Activated naive CD8-positive, alpha-beta T cell treated with anti-CD3 and anti-CD28 coated beads, Interleukin-2, amount 10 ng/mL, durations not matched to agents 7 days and 5 days (primary cell): ENCODE data around the gene CDC42EP5. TPM values are rescaled to one million over a fixed set of nuclear protein-coding genes. Genes with fewer than 3 reads are reported as not detected.
"Not testable (repeated sequence)": the region's sequence is repeated elsewhere in the genome, so short reads cannot be mapped to it uniquely, and the experiment has no call there.

ENCODE experiments used
- ATAC-seq: fragments of 150-1000 bp; cut with Tn5 transposase; one replicate; pipeline ENCODE4 v1.10.0; 2021; ENCODE audit warnings: low read depth, moderate library complexity
- POLR2A ChIA-PET: fragments of 350-600 bp; sonication (Branson Sonifier 250); formaldehyde crosslinking; loops from one replicate; lab custom pipeline; 2021; ENCODE audit warnings: antibody characterized with exemption; lab: Charles Lee
- DNase-seq: peaks from one replicate; pipeline ENCODE4 v3.0.0; 2021
- H3K27ac Mint-ChIP-seq: one replicate; pipeline ENCODE4 v1.8.0; 2022; ENCODE audit warnings: mild to moderate bottlenecking, mixed read lengths
- H3K27me3 Mint-ChIP-seq: one replicate; pipeline ENCODE4 v1.8.0; 2022; ENCODE audit warnings: mild to moderate bottlenecking, moderate library complexity, mixed read lengths
- H3K36me3 Mint-ChIP-seq: one replicate; pipeline ENCODE4 v1.8.0; 2021; ENCODE audit warnings: mild to moderate bottlenecking, mixed read lengths
- H3K4me1 Mint-ChIP-seq: one replicate; pipeline ENCODE4 v1.8.0; 2021; ENCODE audit warnings: mixed read lengths
- H3K4me3 Mint-ChIP-seq: one replicate; pipeline ENCODE4 v1.8.0; 2022; ENCODE audit warnings: mild to moderate bottlenecking, moderate library complexity, mixed read lengths
- H3K9me3 Mint-ChIP-seq: one replicate; pipeline ENCODE4 v1.8.0; 2021; ENCODE audit warnings: mixed read lengths
- total RNA-seq, 2 experiments: library from RNA; stranded (reverse); gene quantifications; one replicate each; pipeline ENCODE4 v1.2.3, GENCODE V29; 2021

The CDC42EP5 gene
- total RNA-seq = not detected

- no peaks in the 10 kb centered on the region for H3K9me3 Mint-ChIP-seq
- peaks cover 3% of the 10 kb centered on the region for H3K4me1 Mint-ChIP-seq
- DNase-seq = no peak
- H3K27ac Mint-ChIP-seq = no peak within 1 kb of the TSS
- no peak within 1 kb of the TSS for H3K4me3 Mint-ChIP-seq
- peak; percentile 26 for ATAC-seq
- H3K27me3 Mint-ChIP-seq = peaks cover 60% of the 10 kb centered on the region
- POLR2A ChIA-PET = interaction anchor here (1.3 kb wide), 1 partner anchor 25 kb away, joined by 4 read pairs; the partner anchor contains the start of gene LENG8
- H3K36me3 Mint-ChIP-seq = no peaks in the 10 kb centered on the region
Measured at GRCh38 chr19:54473071-54473891, at the start of gene CDC42EP5. Gene CDC42EP5 (minus strand): TSS chr19:54473296. CDS start chr19:54465547, 7,749 bp downstream.

- Mint-ChIP-seq H3K36me3 (no peaks in the 10 kb centered on the region), H3K9me3 (peaks cover 3% of the 10 kb centered on the region), H3K27me3 (peaks cover 5% of the 10 kb centered on the region), H3K27ac (peak overlapping the region; percentile 76), H3K4me3 (peak overlapping the region; percentile 73), H3K4me1 (peaks cover 50% of the 10 kb centered on the region)
- ATAC-seq = no peak
- DNase-seq = no peak
- POLR2A ChIA-PET = no interaction called here
Measured at GRCh38 chr19:54521860-54522513, 48.9 kb upstream of the CDC42EP5 start.

GRCh38 chr19:54521022-54521859, 48.1 kb upstream of the CDC42EP5 start:
- POLR2A ChIA-PET = no interaction called here
- H3K27ac Mint-ChIP-seq = peak overlapping the region; percentile 76
- peak overlapping the region; percentile 73 for H3K4me3 Mint-ChIP-seq
- H3K27me3 Mint-ChIP-seq = peaks cover 5% of the 10 kb centered on the region
- ATAC-seq (peak; percentile 24), DNase-seq (no peak)
- H3K9me3 Mint-ChIP-seq = peaks cover 3% of the 10 kb centered on the region
- no peaks in the 10 kb centered on the region for H3K36me3 Mint-ChIP-seq
- peaks cover 50% of the 10 kb centered on the region for H3K4me1 Mint-ChIP-seq

- H3K9me3 Mint-ChIP-seq = peaks cover 1% of the 10 kb centered on the region
- H3K4me1 Mint-ChIP-seq = peaks cover 48% of the 10 kb centered on the region
- peak overlapping the region; percentile 85 for H3K27ac Mint-ChIP-seq
- H3K27me3 Mint-ChIP-seq = no peaks in the 10 kb centered on the region
- ATAC-seq (peak; percentile 82), DNase-seq (no peak)
- peak overlapping the region; percentile 69 for H3K4me3 Mint-ChIP-seq
- POLR2A ChIA-PET = interaction anchor here (0.6 to 1.5 kb wide), 2 partner anchors 13 to 189 kb away, joined by 3 to 6 read pairs; no protein-coding TSS in a partner anchor
- no peaks in the 10 kb centered on the region for H3K36me3 Mint-ChIP-seq
Measured at GRCh38 chr19:54518844-54519243, 45.7 kb upstream of the CDC42EP5 start.

GRCh38 chr19:54517483-54517882, 44.4 kb upstream of the CDC42EP5 start:
- Mint-ChIP-seq H3K27me3 (peaks cover under 1% of the 10 kb centered on the region), H3K4me3 (no peak overlapping the region), H3K9me3 (peaks cover 1% of the 10 kb centered on the region), H3K27ac (no peak overlapping the region), H3K4me1 (peaks cover 36% of the 10 kb centered on the region), H3K36me3 (no peaks in the 10 kb centered on the region)
- peak; percentile 76 for DNase-seq
- POLR2A ChIA-PET = interaction anchor here (1.5 kb wide), 1 partner anchor 15 kb away, joined by 6 read pairs; no protein-coding TSS in a partner anchor
- peak; percentile 25 for ATAC-seq

- Mint-ChIP-seq H3K36me3 (no peaks in the 10 kb centered on the region), H3K4me3 (no peak overlapping the region), H3K27me3 (peaks cover 3% of the 10 kb centered on the region), H3K4me1 (peaks cover 16% of the 10 kb centered on the region), H3K9me3 (peaks cover 1% of the 10 kb centered on the region), H3K27ac (no peak overlapping the region)
- POLR2A ChIA-PET = interaction anchor here (0.7 kb wide), 1 partner anchor 911 kb away, joined by 4 read pairs; no protein-coding TSS in a partner anchor
- no peak for DNase-seq
- no peak for ATAC-seq
Measured at GRCh38 chr19:54515156-54515555, 42.1 kb upstream of the CDC42EP5 start.

- H3K9me3 Mint-ChIP-seq, H3K4me1 Mint-ChIP-seq, DNase-seq, POLR2A ChIA-PET, H3K36me3 Mint-ChIP-seq, H3K27ac Mint-ChIP-seq, H3K27me3 Mint-ChIP-seq, H3K4me3 Mint-ChIP-seq: not testable (repeated sequence)
- peak; percentile 75 for ATAC-seq
Measured at GRCh38 chr19:54509200-54509940, 36.3 kb upstream of the CDC42EP5 start.

GRCh38 chr19:54508487-54508886, 35.4 kb upstream of the CDC42EP5 start:
- not testable (repeated sequence) for DNase-seq

GRCh38 chr19:54507824-54508223, 34.7 kb upstream of the CDC42EP5 start:
- ATAC-seq (no peak), DNase-seq (no peak)
- no peak overlapping the region for H3K4me3 Mint-ChIP-seq
- no peak overlapping the region for H3K27ac Mint-ChIP-seq
- H3K9me3 Mint-ChIP-seq = no peaks in the 10 kb centered on the region
- POLR2A ChIA-PET = no interaction called here
- no peaks in the 10 kb centered on the region for H3K36me3 Mint-ChIP-seq
- peaks cover 7% of the 10 kb centered on the region for H3K27me3 Mint-ChIP-seq
- peaks cover 4% of the 10 kb centered on the region for H3K4me1 Mint-ChIP-seq

More at GRCh38 chr19:54508487-54508886, 35.4 kb upstream of the CDC42EP5 start:
- ATAC-seq, H3K4me3 Mint-ChIP-seq, POLR2A ChIA-PET, H3K4me1 Mint-ChIP-seq, H3K27me3 Mint-ChIP-seq, H3K27ac Mint-ChIP-seq, H3K9me3 Mint-ChIP-seq, H3K36me3 Mint-ChIP-seq: not testable (repeated sequence)

GRCh38 chr19:54507038-54507717, 34.1 kb upstream of the CDC42EP5 start:
- H3K27ac Mint-ChIP-seq, ATAC-seq, H3K36me3 Mint-ChIP-seq, H3K9me3 Mint-ChIP-seq, H3K27me3 Mint-ChIP-seq, H3K4me3 Mint-ChIP-seq, POLR2A ChIA-PET, H3K4me1 Mint-ChIP-seq, DNase-seq: not testable (repeated sequence)

- H3K27ac Mint-ChIP-seq = no peak overlapping the region
- no peak overlapping the region for H3K4me3 Mint-ChIP-seq
- H3K4me1 Mint-ChIP-seq = peaks cover 7% of the 10 kb centered on the region
- POLR2A ChIA-PET = no interaction called here
- DNase-seq (no peak), ATAC-seq (no peak)
- H3K27me3 Mint-ChIP-seq = peaks cover 4% of the 10 kb centered on the region
- H3K36me3 Mint-ChIP-seq = no peaks in the 10 kb centered on the region
- H3K9me3 Mint-ChIP-seq = no peaks in the 10 kb centered on the region
Measured at GRCh38 chr19:54506079-54506478, 33.0 kb upstream of the CDC42EP5 start.

GRCh38 chr19:54505542-54505941, 32.4 kb upstream of the CDC42EP5 start:
- POLR2A ChIA-PET, H3K36me3 Mint-ChIP-seq, H3K4me1 Mint-ChIP-seq, H3K27ac Mint-ChIP-seq, H3K4me3 Mint-ChIP-seq, ATAC-seq, DNase-seq, H3K27me3 Mint-ChIP-seq, H3K9me3 Mint-ChIP-seq: not testable (repeated sequence)
